Mammary epithelial cell (primary cell): Measurements from ENCODE around the gene TMEM229A.

Experiments used
- EZH2 ChIP-seq: IDR thresholded peaks from 2 replicates; pipeline ENCODE4 v1.6.1; 2012; ENCODE audit warnings: low read length, inconsistent platforms, borderline replicate concordance
- TF ChIP-seq, protein P1 (sequence below), 2 donors: IDR thresholded peaks in 1 of 2; conservative IDR thresholded peaks in 1 of 2; 2 replicates each; pipeline ENCODE4 v1.5.1; 2011 to 2012; ENCODE audit warnings: inconsistent platforms in 2 of 2, low read length in 2 of 2, mild to moderate bottlenecking in 2 of 2, control low read depth in 1 of 2, low read depth in 1 of 2; ENCODE audit not compliant: insufficient read depth in 1 of 2; ENCODE audit errors: extremely low read depth in 1 of 2

DNA sequence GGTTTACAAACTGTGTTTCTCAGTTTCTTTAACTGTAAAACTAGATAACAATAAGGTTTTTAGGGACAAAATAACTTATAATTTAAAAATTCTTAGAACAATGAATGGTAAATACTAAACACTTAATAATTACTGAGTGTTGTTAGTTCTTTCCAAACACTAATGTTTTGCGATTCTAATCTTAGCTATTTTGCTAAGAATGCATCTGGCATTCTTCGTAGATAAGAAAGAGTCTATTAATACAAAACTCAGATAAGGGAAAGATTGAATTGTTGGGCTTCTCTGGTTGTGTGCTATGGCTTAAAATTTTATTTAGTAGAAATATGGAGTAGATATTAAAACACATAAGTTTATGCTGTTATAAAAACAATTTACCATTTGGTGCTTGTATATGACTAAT is 45.4 kb downstream of the TMEM229A start:
- TF ChIP-seq, protein P1, sequence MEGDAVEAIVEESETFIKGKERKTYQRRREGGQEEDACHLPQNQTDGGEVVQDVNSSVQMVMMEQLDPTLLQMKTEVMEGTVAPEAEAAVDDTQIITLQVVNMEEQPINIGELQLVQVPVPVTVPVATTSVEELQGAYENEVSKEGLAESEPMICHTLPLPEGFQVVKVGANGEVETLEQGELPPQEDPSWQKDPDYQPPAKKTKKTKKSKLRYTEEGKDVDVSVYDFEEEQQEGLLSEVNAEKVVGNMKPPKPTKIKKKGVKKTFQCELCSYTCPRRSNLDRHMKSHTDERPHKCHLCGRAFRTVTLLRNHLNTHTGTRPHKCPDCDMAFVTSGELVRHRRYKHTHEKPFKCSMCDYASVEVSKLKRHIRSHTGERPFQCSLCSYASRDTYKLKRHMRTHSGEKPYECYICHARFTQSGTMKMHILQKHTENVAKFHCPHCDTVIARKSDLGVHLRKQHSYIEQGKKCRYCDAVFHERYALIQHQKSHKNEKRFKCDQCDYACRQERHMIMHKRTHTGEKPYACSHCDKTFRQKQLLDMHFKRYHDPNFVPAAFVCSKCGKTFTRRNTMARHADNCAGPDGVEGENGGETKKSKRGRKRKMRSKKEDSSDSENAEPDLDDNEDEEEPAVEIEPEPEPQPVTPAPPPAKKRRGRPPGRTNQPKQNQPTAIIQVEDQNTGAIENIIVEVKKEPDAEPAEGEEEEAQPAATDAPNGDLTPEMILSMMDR (conservative IDR thresholded peaks at IDR 0.05 in 1 of 2, IDR thresholded peaks at IDR 0.05 in 1 of 2; ENCODE audit: extremely low read depth in 1 of 2, insufficient read depth in 1 of 2, low read depth in 1 of 2, low read length in 2 of 2) = no peak
- TF ChIP-seq EZH2 = no peak
